GM12878 (cell line): ENCODE results near the gene TMEM39B. TPM values are rescaled to one million over a fixed set of nuclear protein-coding genes. Genes with fewer than 3 reads are reported as not detected.

ENCODE experiments used
- ATAC-seq: fragments of 200-7000 bp; cut with Tn5 transposase; 3 replicates; pipeline ENCODE4 v1.9.1; 2020; ENCODE audit warnings: mild to moderate bottlenecking, moderate library complexity
- BruUV-seq: library from RNA; stranded (reverse); fragments of 400-500 nt; replicated peaks from 2 replicates; lab custom pipeline; 2021; lab: Mats Ljungman, UMichigan
- CTCF ChIA-PET: fragments of 300-600 bp; sonication (Branson Sonifier 250); formaldehyde crosslinking; extraction: SDS; loops from one replicate; lab custom pipeline; 2021; ENCODE audit warnings: inconsistent platforms; lab: Yijun Ruan, JAX
- POLR2A ChIA-PET: fragments of 350-600 bp; formaldehyde crosslinking; extraction: SDS; loops from one replicate; lab custom pipeline; 2021; ENCODE audit warnings: inconsistent platforms; lab: Charles Lee
- RAD21 ChIA-PET: fragments of 300-600 bp; sonication (Branson Sonifier 250); formaldehyde crosslinking; loops from one replicate; lab custom pipeline; 2023; ENCODE audit warnings: antibody characterized with exemption; ENCODE audit not compliant: unreplicated experiment; lab: Charles Lee
- SMC1A ChIA-PET: fragments of 300-600 bp; sonication (Branson Sonifier 250); formaldehyde crosslinking; loops from one replicate; lab custom pipeline; 2023; ENCODE audit not compliant: unreplicated experiment, uncharacterized antibody; lab: Charles Lee
- DNase-seq: peaks from one replicate; pipeline ENCODE4 v3.0.0-alpha.2; 2011; ENCODE audit warnings: low read depth, low spot score
- FAIRE-seq: peaks from 3 replicates; lab custom pipeline; 2011; peaks lifted over from hg19 to GRCh38; lab: Jason Lieb, UNC
- H2AFZ ChIP-seq: 2 replicates; pipeline ENCODE4 v1.6.0; 2011; ENCODE audit warnings: low read depth, low read length, control low read depth; ENCODE audit not compliant: control insufficient read depth
- H3K27ac ChIP-seq: 2 replicates; pipeline ENCODE4 v1.5.1; 2011; ENCODE audit warnings: control low read depth; ENCODE audit not compliant: control insufficient read depth, insufficient read depth
- H3K27me3 ChIP-seq, 2 experiments: replicated peaks in 1 of 2; 2 replicates each; pipeline versions ENCODE4 v1.6.0 to v1.6.1; 2011; ENCODE audit warnings: low read length in 1 of 2; ENCODE audit not compliant: control insufficient read depth in 2 of 2, insufficient read depth in 2 of 2
- H3K36me3 ChIP-seq, 2 experiments: 2 replicates each; pipeline ENCODE4 v1.5.1; 2011; ENCODE audit warnings: low read length in 1 of 2; ENCODE audit not compliant: control insufficient read depth in 2 of 2, insufficient read depth in 2 of 2
- H3K4me1 ChIP-seq: 2 replicates; pipeline ENCODE4 v1.6.1; 2011; ENCODE audit warnings: mild to moderate bottlenecking, low read length, moderate library complexity, mixed read lengths; ENCODE audit not compliant: control insufficient read depth, insufficient read depth
- H3K4me2 ChIP-seq: 2 replicates; pipeline ENCODE4 v1.6.0; 2011; ENCODE audit warnings: control low read depth; ENCODE audit not compliant: control insufficient read depth, insufficient read depth
- H3K4me3 ChIP-seq: fragments of 200-600 bp; sonication (generic); 2 replicates; pipeline ENCODE4 v1.5.1; 2016
- H3K79me2 ChIP-seq: 2 replicates; pipeline ENCODE4 v1.6.0; 2011; ENCODE audit warnings: low read length; ENCODE audit not compliant: control insufficient read depth, insufficient read depth
- H3K9ac ChIP-seq: 2 replicates; pipeline ENCODE4 v1.8.0; 2011; ENCODE audit warnings: low read length, control low read depth, mixed read lengths; ENCODE audit not compliant: control insufficient read depth, insufficient read depth
- H3K9me3 ChIP-seq: replicated peaks from 3 replicates; pipeline ENCODE4 v1.5.1; 2011; ENCODE audit warnings: mild to moderate bottlenecking, low read length; ENCODE audit not compliant: control insufficient read depth, insufficient read depth
- H4K20me1 ChIP-seq: 2 replicates; pipeline ENCODE4 v1.6.0; 2011; ENCODE audit not compliant: control insufficient read depth, insufficient read depth
- ATF2 ChIP-seq: IDR thresholded peaks from 2 replicates; pipeline ENCODE4 v1.6.1; 2012; ENCODE audit warnings: low read length, inconsistent platforms
- ATF3 ChIP-seq: IDR thresholded peaks from 2 replicates; pipeline ENCODE4 v1.6.1; 2011; ENCODE audit warnings: low read depth, mild to moderate bottlenecking, low read length, moderate library complexity, borderline replicate concordance; ENCODE audit errors: extremely low read depth
- BACH1 ChIP-seq: fragments of 450-650 bp; IDR thresholded peaks from 2 replicates; pipeline ENCODE4 v1.6.1; 2017; ENCODE audit warnings: mild to moderate bottlenecking, borderline replicate concordance
- BRCA1 ChIP-seq: IDR thresholded peaks from 2 replicates; pipeline ENCODE4 v1.6.1; 2011; ENCODE audit warnings: low read depth, low read length, improper control_type of control experiment
- CREB1 ChIP-seq: IDR thresholded peaks from 2 replicates; pipeline ENCODE4 v1.6.1; 2012; ENCODE audit warnings: low read depth, mild to moderate bottlenecking, inconsistent platforms
- E2F4 ChIP-seq: IDR thresholded peaks from 2 replicates; pipeline ENCODE4 v1.6.1; 2012; ENCODE audit warnings: low read depth, low read length, improper control_type of control experiment
- E4F1 ChIP-seq: fragments of 450-650 bp; IDR thresholded peaks from 2 replicates; pipeline ENCODE4 v1.6.1; 2018; ENCODE audit warnings: borderline replicate concordance, mild to moderate bottlenecking; ENCODE audit not compliant: partially characterized antibody
- IRF5 ChIP-seq: fragments of 450-650 bp; IDR thresholded peaks from 2 replicates; pipeline ENCODE4 v1.6.1; 2017; ENCODE audit warnings: borderline replicate concordance
- JUND ChIP-seq: IDR thresholded peaks from 2 replicates; pipeline ENCODE4 v1.6.1; 2012; ENCODE audit warnings: low read depth, mild to moderate bottlenecking, low read length, improper control_type of control experiment, moderate library complexity
- NFYA ChIP-seq: IDR thresholded peaks from 2 replicates; pipeline ENCODE4 v1.6.1; 2011; ENCODE audit warnings: low read depth, mild to moderate bottlenecking, low read length, improper control_type of control experiment, borderline replicate concordance
- PAX8 ChIP-seq: fragments of 450-650 bp; IDR thresholded peaks from 2 replicates; pipeline ENCODE4 v1.6.1; 2017; ENCODE audit warnings: mild to moderate bottlenecking, moderate library complexity
- RFX5 ChIP-seq: IDR thresholded peaks from 2 replicates; pipeline ENCODE4 v1.6.1; 2011; ENCODE audit warnings: low read depth, low read length, improper control_type of control experiment
- USF2 ChIP-seq: IDR thresholded peaks from 2 replicates; pipeline ENCODE4 v1.6.1; 2011; ENCODE audit warnings: low read depth, low read length, improper control_type of control experiment, borderline replicate concordance
- YY1 ChIP-seq: IDR thresholded peaks from 2 replicates; pipeline ENCODE4 v1.6.1; 2011; ENCODE audit warnings: low read depth, mild to moderate bottlenecking, low read length
- WGBS: methylation state at CpG from one replicate; pipeline ENCODE4 v1.1.6; 2016; ENCODE audit warnings: low lambda C conversion rate; ENCODE audit not compliant: insufficient replicate concordance, insufficient coverage; ENCODE audit errors: missing lambda C conversion rate; 5-methylcytosine and 5-hydroxymethylcytosine counted together
- in situ Hi-C: fragments of 300-500 bp; cut with MboI; formaldehyde crosslinking; loops from 9 replicates; pipeline ENCODE4 v1.14.3; 2018; ENCODE audit warnings: mixed read lengths
- intact Hi-C: fragments of 100-400 bp; cut with micrococcal nuclease; formaldehyde crosslinking; loops from one replicate; pipeline ENCODE4 v1.14.2; 2022; ENCODE audit not compliant: unreplicated experiment
- polyA plus RNA-seq, 11 experiments: library from polyadenylated mRNA; depleted of rRNA in 4 of 11; unstranded in 6 of 11; stranded (reverse) in 5 of 11; fragments of >200 nt; fragmentation: Nextera tagmentation in 4 of 11; fragmentation: Illumina TruSeq in 1 of 11; extraction: Ambion mirVana in 4 of 11; extraction: Trizol in 1 of 11; gene quantifications; 1 replicate in 1 of 11; 2 replicates in 10 of 11; pipeline versions ENCODE4 v1.2.1 to v1.2.3, GENCODE V29; 2011 to 2016; ENCODE audit warnings: inconsistent platforms in 2 of 11, missing spikeins in 2 of 11, low read depth in 1 of 11
- total RNA-seq, 4 experiments: library from RNA; depleted of rRNA in 3 of 4; stranded (reverse); fragments of >200 nt in 3 of 4; fragmentation: Illumina TruSeq in 1 of 4; extraction: Trizol in 1 of 4; gene quantifications; 2 replicates each; pipeline versions ENCODE4 v1.2.1 to v1.2.3, GENCODE V29; 2013 to 2021

The TMEM39B gene
- total and polyA plus RNA-seq, 10 of the 15 experiments (the other 5 are each of a cell fraction or from before 2014, with no cell fraction given) = 2.3 to 27.2 (median 12.3) TPM

GRCh38 chr1:32091176-32091575 lies 18.4 kb downstream of the TMEM39B start:
- H3K36me3 ChIP-seq = peaks cover 15 to 16% of the 10 kb centered on the region in 2 experiments
- no peak for ATAC-seq
- intact Hi-C loops = no loop called here
- TF ChIP-seq E2F4 (no peak), USF2 (no peak), E4F1 (no peak), BACH1 (no peak), JUND (no peak), YY1 (no peak), ATF3 (no peak), IRF5 (no peak), RFX5 (no peak), PAX8 (no peak), NFYA (no peak), CREB1 (no peak), ATF2 (no peak), BRCA1 (no peak)

More at GRCh38 chr1:32091176-32091575, 18.4 kb downstream of the TMEM39B start:
- WGBS = over 99% methylated on average over 8 of the region's 8 CpGs
- no peak for DNase-seq
- Histone ChIP-seq H3K9ac (no peak overlapping the region), H3K4me1 (no peaks in the 10 kb centered on the region), H3K9me3 (no peaks in the 10 kb centered on the region), H2AFZ (no peak overlapping the region), H3K79me2 (no peaks in the 10 kb centered on the region), H4K20me1 (no peaks in the 10 kb centered on the region), H3K27ac (no peak overlapping the region), H3K4me2 (no peak overlapping the region), H3K27me3 (no peaks in the 10 kb centered on the region), H3K4me3 (no peak overlapping the region)
- BruUV-seq = no TSS peak
- RAD21 ChIA-PET = no interaction called here
- CTCF ChIA-PET = interaction anchor here (1.4 kb wide), 1 partner anchor 35 kb away, joined by 3 read pairs; no protein-coding TSS in a partner anchor
- SMC1A ChIA-PET = interaction anchor here (1.0 kb wide), 1 partner anchor 16 kb away, joined by 4 read pairs; the partner anchor contains the start of gene KPNA6
- in situ Hi-C loops = no loop called here
- FAIRE-seq = no peak
- POLR2A ChIA-PET = no interaction called here
